ENCODE results near the gene VPS36. TPM values are rescaled to one million over a fixed set of nuclear protein-coding genes. Genes with fewer than 3 reads are reported as not detected.

VPS36 gene
- total RNA-seq, 1 donor from 2014 or later, result 31.5 TPM

GRCh38 chr13:52387721-52388120, 62.7 kb downstream of the VPS36 start:
- DNase-seq (ENCODE audit: low read depth), result no peak
- Histone ChIP-seq H3K36me3 (ENCODE audit: control insufficient read depth, insufficient read depth, low read length) (no peaks in the 10 kb centered on the region), H3K4me3 (ENCODE audit: low read depth, low read length) (no peak overlapping the region), H3K27me3 (ENCODE audit: control insufficient read depth, insufficient read depth, low read length) (no peaks in the 10 kb centered on the region)
- no peak for TF ChIP-seq CTCF (IDR thresholded peaks at IDR 0.05; ENCODE audit: insufficient read depth, low read length, poor library complexity, severe bottlenecking)

GRCh38 chr13:52385870-52386269, 64.6 kb downstream of the VPS36 start:
- TF ChIP-seq CTCF (IDR thresholded peaks at IDR 0.05; ENCODE audit: insufficient read depth, low read length, poor library complexity, severe bottlenecking), result no peak
- no peaks in the 10 kb centered on the region for H3K36me3 ChIP-seq (ENCODE audit: control insufficient read depth, insufficient read depth, low read length)
- no peak for DNase-seq (ENCODE audit: low read depth)
- H3K4me3 ChIP-seq (ENCODE audit: low read depth, low read length), result no peak overlapping the region
- no peaks in the 10 kb centered on the region for H3K27me3 ChIP-seq (ENCODE audit: control insufficient read depth, insufficient read depth, low read length)

- no peaks in the 10 kb centered on the region for H3K36me3 ChIP-seq (ENCODE audit: control insufficient read depth, insufficient read depth, low read length)
- H3K4me3 ChIP-seq (ENCODE audit: low read depth, low read length), result no peak overlapping the region
- TF ChIP-seq CTCF (IDR thresholded peaks at IDR 0.05; ENCODE audit: insufficient read depth, low read length, poor library complexity, severe bottlenecking), result no peak
- no peaks in the 10 kb centered on the region for H3K27me3 ChIP-seq (ENCODE audit: control insufficient read depth, insufficient read depth, low read length)
- DNase-seq (ENCODE audit: low read depth), result no peak
Observed at GRCh38 chr13:52383366-52383765, 67.1 kb downstream of the VPS36 start.

- DNase-seq (ENCODE audit: low read depth), result no peak
- Histone ChIP-seq H3K27me3 (ENCODE audit: control insufficient read depth, insufficient read depth, low read length) (no peaks in the 10 kb centered on the region), H3K36me3 (ENCODE audit: control insufficient read depth, insufficient read depth, low read length) (no peaks in the 10 kb centered on the region), H3K4me3 (ENCODE audit: low read depth, low read length) (no peak overlapping the region)
- TF ChIP-seq CTCF (IDR thresholded peaks at IDR 0.05; ENCODE audit: insufficient read depth, low read length, poor library complexity, severe bottlenecking), result no peak
Observed at GRCh38 chr13:52378312-52378711, 72.1 kb downstream of the VPS36 start.

GRCh38 chr13:52377898-52378297, 72.5 kb downstream of the VPS36 start:
- no peak overlapping the region for H3K4me3 ChIP-seq (ENCODE audit: low read depth, low read length)
- H3K27me3 ChIP-seq (ENCODE audit: control insufficient read depth, insufficient read depth, low read length), result no peaks in the 10 kb centered on the region
- no peaks in the 10 kb centered on the region for H3K36me3 ChIP-seq (ENCODE audit: control insufficient read depth, insufficient read depth, low read length)
- no peak for TF ChIP-seq CTCF (IDR thresholded peaks at IDR 0.05; ENCODE audit: insufficient read depth, low read length, poor library complexity, severe bottlenecking)
- no peak for DNase-seq (ENCODE audit: low read depth)

GRCh38 chr13:52374873-52375411, 75.5 kb downstream of the VPS36 start:
- DNase-seq (ENCODE audit: low read depth), result no peak
- Histone ChIP-seq H3K4me3 (ENCODE audit: low read depth, low read length) (no peak overlapping the region), H3K36me3 (ENCODE audit: control insufficient read depth, insufficient read depth, low read length) (no peaks in the 10 kb centered on the region), H3K27me3 (ENCODE audit: control insufficient read depth, insufficient read depth, low read length) (no peaks in the 10 kb centered on the region)
- TF ChIP-seq CTCF (IDR thresholded peaks at IDR 0.05; ENCODE audit: insufficient read depth, low read length, poor library complexity, severe bottlenecking), result no peak
